ENCODE measurements around the gene SIAH2. TPM values are rescaled to one million over a fixed set of nuclear protein-coding genes. Genes with fewer than 3 reads are reported as not detected.
"Not testable (repeated sequence)": the region's sequence is repeated elsewhere in the genome, so short reads cannot be mapped to it uniquely, and the experiment has no call there.

The SIAH2 gene
- 10.1 and 16.2 TPM in 2 replicates for total RNA-seq

GRCh38 chr3:150763122-150763840 lies at the start of gene SIAH2:
TSS of gene SIAH2 (minus strand) at chr3:150763169. CDS start at chr3:150762849, 320 bp downstream.
- peak; percentile 82 to 97 for DNase-seq (ENCODE audit: low read depth in 2 of 2)

- no peak for DNase-seq (ENCODE audit: low read depth in 2 of 2)
Observed at GRCh38 chr3:150811984-150812383, 49.0 kb upstream of the SIAH2 start.

- no peak for DNase-seq (ENCODE audit: low read depth in 2 of 2)
Observed at GRCh38 chr3:150810641-150811040, 47.7 kb upstream of the SIAH2 start.

- DNase-seq (ENCODE audit: low read depth in 2 of 2), result no peak
Observed at GRCh38 chr3:150806185-150806835, 43.3 kb upstream of the SIAH2 start.

GRCh38 chr3:150805354-150805753 lies 42.4 kb upstream of the SIAH2 start:
- no peak for DNase-seq (ENCODE audit: low read depth in 2 of 2)

GRCh38 chr3:150803440-150803985 lies 40.5 kb upstream of the SIAH2 start:
- no peak for DNase-seq (ENCODE audit: low read depth in 2 of 2)

GRCh38 chr3:150800722-150801121 lies 37.8 kb upstream of the SIAH2 start:
- DNase-seq (ENCODE audit: low read depth in 2 of 2), result no peak

GRCh38 chr3:150798122-150798618 lies 35.2 kb upstream of the SIAH2 start:
- DNase-seq (ENCODE audit: low read depth in 2 of 2), result no peak

- no peak for DNase-seq (ENCODE audit: low read depth in 2 of 2)
Observed at GRCh38 chr3:150797155-150797554, 34.2 kb upstream of the SIAH2 start.

- not testable (repeated sequence) for DNase-seq (ENCODE audit: low read depth in 2 of 2)
Observed at GRCh38 chr3:150796527-150796926, 33.6 kb upstream of the SIAH2 start.

- no peak for DNase-seq (ENCODE audit: low read depth in 2 of 2)
Observed at GRCh38 chr3:150793641-150794040, 30.7 kb upstream of the SIAH2 start.

- no peak for DNase-seq (ENCODE audit: low read depth in 2 of 2)
Observed at GRCh38 chr3:150790629-150791028, 27.7 kb upstream of the SIAH2 start.

- no peak for DNase-seq (ENCODE audit: low read depth in 2 of 2)
Observed at GRCh38 chr3:150789451-150789850, 26.5 kb upstream of the SIAH2 start.

- peak; percentile 43 to 76 for DNase-seq (ENCODE audit: low read depth in 2 of 2)
Observed at GRCh38 chr3:150787741-150788370, 24.9 kb upstream of the SIAH2 start.

GRCh38 chr3:150786791-150787190 lies 23.8 kb upstream of the SIAH2 start:
- DNase-seq (ENCODE audit: low read depth in 2 of 2), result no peak

- DNase-seq (ENCODE audit: low read depth in 2 of 2), result no peak
Observed at GRCh38 chr3:150784747-150785125, 21.8 kb upstream of the SIAH2 start.

GRCh38 chr3:150783920-150784746 lies 21.2 kb upstream of the SIAH2 start:
- DNase-seq (ENCODE audit: low read depth in 2 of 2), result no peak

- DNase-seq (ENCODE audit: low read depth in 2 of 2), result no peak
Observed at GRCh38 chr3:150783316-150783715, 20.3 kb upstream of the SIAH2 start.

GRCh38 chr3:150779402-150779858 lies 16.5 kb upstream of the SIAH2 start:
- no peak for DNase-seq (ENCODE audit: low read depth in 2 of 2)

GRCh38 chr3:150778793-150779401 lies 15.9 kb upstream of the SIAH2 start:
- DNase-seq (ENCODE audit: low read depth in 2 of 2), result no peak
